ENCODE data around the gene GAPVD1. TPM values are rescaled to one million over a fixed set of nuclear protein-coding genes. Genes with fewer than 3 reads are reported as not detected.

The GAPVD1 gene
- total RNA-seq, 1 experiment from 2014 or later = 39.5 TPM

DNA sequence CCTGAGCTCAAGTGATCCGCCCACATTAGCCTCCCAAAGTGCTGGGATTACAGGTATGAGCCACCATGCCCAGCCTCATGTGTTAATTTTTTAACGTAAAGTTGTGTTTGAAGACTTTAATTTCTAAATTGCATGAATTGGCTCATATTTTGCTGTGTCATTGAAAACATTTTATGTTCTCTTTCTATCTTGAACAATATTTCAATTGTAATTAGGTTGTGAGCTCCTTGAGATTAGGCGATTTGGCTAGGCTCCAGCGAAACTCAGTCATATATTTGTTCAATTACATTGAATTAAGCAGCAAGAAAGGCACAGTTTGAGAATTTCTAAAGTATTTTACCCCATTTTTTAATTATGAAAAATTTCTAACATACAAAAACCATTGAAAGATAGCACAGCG, 34.0 kb downstream of the GAPVD1 start:
- WGBS (ENCODE audit: extremely low coverage, insufficient read length, low lambda C conversion rate) = 100% methylated on average over 1 of the region's 5 CpGs
- no peak overlapping the region for H3T11ph ChIP-seq (ENCODE audit: low read length)
- no peak overlapping the region for H2BK15ac ChIP-seq (ENCODE audit: low read depth, low read length)
- no peak overlapping the region for H2AK5ac ChIP-seq (ENCODE audit: insufficient read length, low read length)
- DNase-seq = no peak
- no peak overlapping the region for H3K27ac Mint-ChIP-seq
- H3K4me3 Mint-ChIP-seq = no peak overlapping the region
- no peaks in the 10 kb centered on the region for H4K20me1 ChIP-seq (ENCODE audit: control insufficient read depth, insufficient read depth, insufficient read length)
- H4K91ac ChIP-seq (ENCODE audit: insufficient read length, low read depth, low read length) = no peak overlapping the region
- no peak overlapping the region for H3K18ac ChIP-seq (ENCODE audit: insufficient read length, low read depth, low read length)
- H3K4me2 ChIP-seq (ENCODE audit: insufficient read depth, insufficient read length, low read length) = no peak overlapping the region
- no peaks in the 10 kb centered on the region for H3K27me3 ChIP-seq (ENCODE audit: insufficient read depth, low read length)
- no peak overlapping the region for H3K14ac ChIP-seq (ENCODE audit: insufficient read depth, low read length)
- H3K23me2 ChIP-seq (ENCODE audit: insufficient read length, low read depth, low read length, poor library complexity, severe bottlenecking) = no peaks in the 10 kb centered on the region
- no peak overlapping the region for H3K23ac ChIP-seq (ENCODE audit: insufficient read length, low read depth, low read length)
- peaks cover 7 to 9% of the 10 kb centered on the region in 2 experiments; a peak in 1 of 4 replicates for H3K4me1 Mint-ChIP-seq
- H3K9ac ChIP-seq (ENCODE audit: extremely low read depth, insufficient read length, low read length) = no peak overlapping the region
- no peak overlapping the region for H4K8ac ChIP-seq (replicated peaks; ENCODE audit: insufficient read length, low read depth, low read length)
- H2BK120ac ChIP-seq (ENCODE audit: low read depth, low read length, poor library complexity, severe bottlenecking) = no peak overlapping the region
- no peaks in the 10 kb centered on the region for H3K4me1 ChIP-seq (ENCODE audit: insufficient read depth, low read length)
- no peak overlapping the region for H2BK5ac ChIP-seq (ENCODE audit: insufficient read length, low read length)
- H2BK12ac ChIP-seq (ENCODE audit: insufficient read length, low read depth, low read length) = no peak overlapping the region
- no peaks in the 10 kb centered on the region for H3K9me3 Mint-ChIP-seq
- H2BK20ac ChIP-seq (ENCODE audit: low read depth, low read length, poor library complexity, severe bottlenecking) = no peak overlapping the region
- H3K56ac ChIP-seq (ENCODE audit: insufficient read length, low read depth, low read length) = no peak overlapping the region
- H3K36me3 Mint-ChIP-seq (ENCODE audit: insufficient read depth in 1 of 3, low read depth in 3 of 3) = peaks cover 3 to 5% (median 4%) of the 10 kb centered on the region in 3 experiments; a peak in 3 of 7 replicates
- no peaks in the 10 kb centered on the region; the same call in 1 of the 2 replicates for H3K79me2 ChIP-seq (ENCODE audit: insufficient read depth, low read length)
- H3K4ac ChIP-seq (ENCODE audit: low read depth, low read length) = no peak overlapping the region
- no peak overlapping the region for H3K27ac ChIP-seq (ENCODE audit: insufficient read length, low read depth, low read length)
- H2AFZ ChIP-seq (ENCODE audit: low read length) = no peak overlapping the region
- H3K27me3 Mint-ChIP-seq (ENCODE audit: low read depth) = no peaks in the 10 kb centered on the region
- H3K79me1 ChIP-seq (ENCODE audit: insufficient read depth, low read depth, low read length, poor library complexity, severe bottlenecking) = no peaks in the 10 kb centered on the region
- TF ChIP-seq, protein P1, sequence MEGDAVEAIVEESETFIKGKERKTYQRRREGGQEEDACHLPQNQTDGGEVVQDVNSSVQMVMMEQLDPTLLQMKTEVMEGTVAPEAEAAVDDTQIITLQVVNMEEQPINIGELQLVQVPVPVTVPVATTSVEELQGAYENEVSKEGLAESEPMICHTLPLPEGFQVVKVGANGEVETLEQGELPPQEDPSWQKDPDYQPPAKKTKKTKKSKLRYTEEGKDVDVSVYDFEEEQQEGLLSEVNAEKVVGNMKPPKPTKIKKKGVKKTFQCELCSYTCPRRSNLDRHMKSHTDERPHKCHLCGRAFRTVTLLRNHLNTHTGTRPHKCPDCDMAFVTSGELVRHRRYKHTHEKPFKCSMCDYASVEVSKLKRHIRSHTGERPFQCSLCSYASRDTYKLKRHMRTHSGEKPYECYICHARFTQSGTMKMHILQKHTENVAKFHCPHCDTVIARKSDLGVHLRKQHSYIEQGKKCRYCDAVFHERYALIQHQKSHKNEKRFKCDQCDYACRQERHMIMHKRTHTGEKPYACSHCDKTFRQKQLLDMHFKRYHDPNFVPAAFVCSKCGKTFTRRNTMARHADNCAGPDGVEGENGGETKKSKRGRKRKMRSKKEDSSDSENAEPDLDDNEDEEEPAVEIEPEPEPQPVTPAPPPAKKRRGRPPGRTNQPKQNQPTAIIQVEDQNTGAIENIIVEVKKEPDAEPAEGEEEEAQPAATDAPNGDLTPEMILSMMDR (conservative IDR thresholded peaks at IDR 0.05) = no peak
- H3K9me3 ChIP-seq (ENCODE audit: control insufficient read depth, low read depth, low read length) = no peaks in the 10 kb centered on the region
- no peak overlapping the region for H4K5ac ChIP-seq (ENCODE audit: insufficient read length, low read depth, low read length)

Measured in H9 (cell line).